ENCODE data around the gene TPM4.

GRCh38 chr19:16095071-16095571, 18.8 kb downstream of the TPM4 start:
- TF ChIP-seq POLR2AphosphoS5 (IDR thresholded peaks at IDR 0.05; ENCODE audit: low read depth, low read length) (no peak), TAF1 (IDR thresholded peaks at IDR 0.05; ENCODE audit: borderline replicate concordance, insufficient read depth, low read length) (no peak), SIN3A (IDR thresholded peaks at IDR 0.05; ENCODE audit: borderline replicate concordance, insufficient read depth, low read length) (no peak), FOXP2 (optimal IDR thresholded peaks at IDR 0.05; ENCODE audit: borderline replicate concordance, extremely low read depth, extremely low read length, insufficient read depth) (no peak)

All from PFSK-1 (cell line).